Ramos (cell line): ENCODE data around the gene MAX.

ENCODE experiments used
- in situ Hi-C: fragments of 300-500 bp; cut with MboI; formaldehyde crosslinking; loops from one replicate; pipeline ENCODE4 v1.14.3; 2022; ENCODE audit warnings: low sequenced_read_pairs; ENCODE audit not compliant: unreplicated experiment

The MAX gene

DNA sequence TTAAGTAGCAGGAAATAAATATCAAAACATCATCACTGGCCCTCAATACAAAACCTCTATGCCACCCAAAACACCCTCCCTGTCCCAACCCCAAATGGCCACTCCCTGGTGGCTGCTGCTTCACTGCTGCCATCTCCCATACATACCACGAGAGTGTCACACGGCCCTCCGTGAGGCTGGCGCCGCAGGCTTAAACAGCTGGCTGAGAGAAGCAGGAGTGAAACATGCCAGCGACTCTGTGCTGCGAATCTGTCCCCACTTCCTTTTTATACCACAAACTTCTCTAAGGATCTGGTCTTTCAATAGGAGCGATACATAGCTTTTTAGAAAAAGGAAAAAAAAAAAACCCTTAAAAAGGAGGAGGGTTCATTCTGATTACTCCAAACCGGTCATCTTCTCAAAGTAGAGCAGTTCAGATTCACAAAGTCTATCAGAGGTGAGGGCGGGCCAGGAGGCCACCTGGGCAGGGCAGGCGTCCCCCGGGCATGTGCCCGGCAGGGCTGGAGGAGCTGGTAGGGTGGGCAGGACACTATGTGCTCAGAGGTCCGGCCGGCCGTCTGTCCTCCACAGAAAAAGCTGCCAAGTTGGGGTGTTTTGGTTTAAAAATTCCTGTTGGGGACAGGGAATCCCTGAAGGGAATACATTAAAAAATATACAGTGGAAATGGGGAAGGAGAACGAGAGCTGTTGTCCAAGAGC is 26.5 kb downstream of the MAX start:
- in situ Hi-C loops, result no loop called here

DNA sequence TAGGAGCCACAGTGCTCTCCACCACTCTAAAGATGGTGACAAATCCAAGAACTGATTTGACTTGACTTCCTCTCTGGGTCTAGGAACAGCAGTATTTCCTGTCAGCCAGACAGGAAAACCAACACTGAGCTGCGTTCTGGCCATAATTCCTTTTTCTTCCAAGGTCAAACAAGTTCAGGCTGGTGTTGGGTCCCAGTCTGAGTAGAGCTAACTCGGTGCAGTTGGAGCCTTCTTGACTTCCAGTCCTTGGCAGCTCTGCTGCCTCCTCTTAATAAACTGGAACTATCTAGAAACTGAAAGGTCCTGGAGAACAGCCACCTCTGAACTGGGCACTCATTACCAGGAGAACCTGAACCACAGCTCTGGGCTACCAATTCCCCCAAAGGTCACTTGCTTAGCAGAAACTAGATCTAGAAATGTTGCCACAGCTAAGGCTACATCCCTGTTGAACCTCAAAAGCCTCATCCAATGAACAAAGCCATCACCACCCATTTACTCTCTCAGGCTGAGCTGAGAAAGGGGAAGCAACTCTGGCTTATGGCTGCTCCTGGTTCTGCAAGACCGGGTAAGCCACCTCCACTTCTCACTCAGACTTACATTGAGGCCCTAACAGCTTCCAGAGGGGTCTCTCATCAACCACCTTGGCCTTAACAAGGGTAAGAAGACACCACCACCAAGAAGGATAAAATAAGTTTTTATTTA is 27.7 kb downstream of the MAX start:
- in situ Hi-C loops, result no loop called here

DNA sequence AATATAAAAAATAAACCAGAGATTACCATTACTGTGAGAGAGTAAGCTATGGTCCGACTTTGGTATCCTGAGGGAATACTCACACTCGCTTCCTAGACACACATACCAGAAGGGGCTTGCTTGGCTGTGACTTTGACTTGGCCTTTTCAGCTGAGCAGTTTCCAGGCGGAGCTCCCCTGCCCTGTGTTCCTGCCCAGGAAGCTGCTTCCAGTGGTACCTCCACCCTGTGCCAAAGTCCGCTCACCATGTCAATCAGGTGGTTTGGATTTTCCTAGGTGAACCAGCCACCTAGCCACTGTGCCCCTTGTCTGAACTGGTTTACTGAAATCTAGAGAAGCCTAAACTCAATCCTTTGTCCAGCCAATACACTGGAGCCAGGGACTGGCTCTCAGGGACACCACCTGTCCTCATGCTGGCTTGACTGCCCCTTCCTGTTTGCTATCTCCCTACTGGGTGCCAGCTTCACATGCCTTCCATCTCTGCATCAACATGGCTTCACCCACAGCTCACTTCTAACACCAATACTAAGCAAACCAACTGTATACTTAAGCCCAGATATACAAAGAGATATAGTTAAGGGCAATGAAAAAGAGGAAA is 28.6 kb downstream of the MAX start:
- in situ Hi-C loops, result no loop called here

DNA sequence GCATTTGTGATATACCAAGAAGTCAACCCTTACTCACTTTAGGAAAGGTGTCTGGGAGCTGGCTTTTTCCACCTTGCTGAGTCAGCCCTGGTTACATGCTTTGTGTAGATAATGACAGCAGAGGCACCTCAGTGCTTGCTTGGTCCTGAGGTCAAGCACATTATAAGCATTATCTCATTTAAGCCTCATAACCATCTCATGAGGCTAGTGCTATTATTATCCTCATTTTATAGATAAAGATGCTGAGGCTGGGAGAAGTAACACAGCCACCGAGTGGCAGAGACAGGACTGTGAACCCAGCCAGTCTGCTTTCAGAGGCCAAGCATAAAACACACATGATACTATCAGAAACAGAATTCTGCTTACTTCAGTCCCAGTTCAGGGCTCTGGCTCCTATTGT is 29.4 kb downstream of the MAX start:
- in situ Hi-C loops, result no loop called here

DNA sequence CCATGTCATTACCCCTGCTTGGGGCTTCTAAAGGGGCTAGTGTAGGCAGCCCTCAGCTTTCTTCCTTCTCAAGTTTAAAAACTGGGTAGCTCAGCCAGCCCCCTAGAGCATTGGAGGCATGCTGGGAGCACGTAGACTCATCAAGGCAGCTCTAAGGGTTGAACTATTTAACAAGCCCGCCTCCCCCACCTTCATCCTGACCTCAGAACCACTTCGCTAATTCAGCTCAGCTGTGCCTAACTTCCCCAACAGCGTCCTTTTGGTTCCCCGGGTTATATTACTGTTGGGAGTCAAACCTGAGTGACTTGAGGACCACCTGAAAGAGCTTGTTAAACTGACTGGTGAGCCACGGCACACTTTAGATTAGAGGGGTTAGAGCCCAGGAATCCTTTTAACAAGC is 30.1 kb downstream of the MAX start:
- in situ Hi-C loops, result no loop called here

DNA sequence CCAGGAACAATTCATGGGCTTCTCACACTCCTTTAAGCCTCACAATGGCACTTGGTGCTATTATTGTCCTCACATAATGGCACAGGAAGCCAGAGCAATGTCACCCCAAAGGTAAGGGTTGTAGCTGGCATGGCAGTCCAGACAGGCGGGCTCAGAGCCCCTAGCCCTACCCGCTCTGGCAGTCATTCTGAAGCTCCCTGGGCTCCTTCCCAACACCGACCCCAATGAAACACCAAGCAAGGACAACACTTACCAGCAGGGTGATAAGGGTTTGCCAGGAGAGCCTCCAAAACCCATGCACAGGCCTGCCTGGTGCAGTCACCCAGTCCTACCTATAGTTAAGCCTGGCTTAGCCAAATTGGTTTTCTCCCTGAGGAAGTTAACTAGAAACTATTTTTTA is 30.8 kb downstream of the MAX start:
- in situ Hi-C loops, result no loop called here

DNA sequence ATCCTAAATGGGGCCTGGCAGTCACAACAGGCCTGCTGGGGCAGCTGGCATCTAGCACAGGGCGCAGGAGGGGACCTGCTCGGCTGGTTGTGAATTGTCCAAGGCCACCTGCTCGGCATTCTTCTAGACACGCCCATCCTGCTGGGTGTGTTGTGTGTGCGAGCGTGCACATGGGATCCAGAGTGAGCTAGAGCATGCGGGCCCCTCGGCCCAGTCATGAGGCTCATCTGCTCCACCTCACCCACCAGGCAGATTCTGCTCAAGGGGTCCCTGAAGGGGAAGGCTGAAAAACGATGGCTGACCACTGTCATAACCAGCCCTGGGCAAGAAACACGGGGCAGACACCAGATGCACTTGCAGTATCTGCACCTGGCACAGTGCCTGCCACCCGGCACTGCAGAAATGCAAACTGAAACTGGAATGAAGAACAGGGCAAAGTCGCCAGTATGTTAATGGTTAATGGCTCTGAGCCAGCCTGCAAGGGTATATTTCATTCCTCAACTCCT is 31.8 kb downstream of the MAX start:
- in situ Hi-C loops, result no loop called here

DNA sequence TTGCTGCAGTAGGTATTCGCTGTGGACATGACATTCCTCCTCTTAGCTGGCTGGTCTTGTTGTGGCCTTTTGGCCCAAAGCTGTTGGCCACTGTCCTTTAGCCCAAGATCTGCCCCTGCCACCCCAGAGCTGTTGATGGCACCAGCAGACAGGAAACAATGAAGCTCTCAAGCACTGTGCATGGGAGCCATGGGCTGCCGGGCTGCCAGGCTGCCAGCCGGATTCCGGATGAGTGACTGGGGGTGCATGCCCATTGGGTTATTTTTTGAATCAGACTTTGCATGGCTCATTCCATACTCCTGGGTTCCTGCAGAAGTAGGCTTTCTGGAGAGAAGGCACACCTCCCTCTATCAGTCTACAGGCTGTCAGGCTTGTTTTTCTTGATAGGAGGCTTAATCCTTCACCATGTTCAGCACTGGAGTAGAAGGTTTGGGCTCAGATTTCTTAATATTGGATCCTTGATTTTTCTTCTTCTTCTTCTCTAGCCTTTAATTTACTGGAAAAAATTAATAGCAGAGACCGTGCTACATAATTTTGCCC is 32.4 kb downstream of the MAX start:
- in situ Hi-C loops, result no loop called here

DNA sequence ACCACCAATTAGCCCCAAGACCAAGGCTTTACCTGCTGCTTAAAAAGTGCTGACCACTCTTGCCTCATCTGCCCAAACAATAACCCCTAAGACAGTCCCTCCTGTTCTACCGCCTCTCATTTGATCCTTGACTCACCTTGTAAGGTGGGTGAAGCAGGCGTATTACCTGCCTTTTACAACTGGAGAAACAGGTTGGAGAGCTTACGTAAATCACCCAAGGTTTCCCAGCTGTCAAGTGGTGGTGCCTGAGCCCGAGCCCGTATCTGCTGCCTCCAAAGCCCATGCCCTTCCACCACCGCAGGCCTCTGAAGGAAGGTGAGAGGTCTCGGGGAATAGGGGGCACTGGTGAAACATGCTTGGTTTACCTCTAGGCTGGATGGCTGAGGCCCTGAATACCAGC is 36.6 kb downstream of the MAX start:
- in situ Hi-C loops, result no loop called here

DNA sequence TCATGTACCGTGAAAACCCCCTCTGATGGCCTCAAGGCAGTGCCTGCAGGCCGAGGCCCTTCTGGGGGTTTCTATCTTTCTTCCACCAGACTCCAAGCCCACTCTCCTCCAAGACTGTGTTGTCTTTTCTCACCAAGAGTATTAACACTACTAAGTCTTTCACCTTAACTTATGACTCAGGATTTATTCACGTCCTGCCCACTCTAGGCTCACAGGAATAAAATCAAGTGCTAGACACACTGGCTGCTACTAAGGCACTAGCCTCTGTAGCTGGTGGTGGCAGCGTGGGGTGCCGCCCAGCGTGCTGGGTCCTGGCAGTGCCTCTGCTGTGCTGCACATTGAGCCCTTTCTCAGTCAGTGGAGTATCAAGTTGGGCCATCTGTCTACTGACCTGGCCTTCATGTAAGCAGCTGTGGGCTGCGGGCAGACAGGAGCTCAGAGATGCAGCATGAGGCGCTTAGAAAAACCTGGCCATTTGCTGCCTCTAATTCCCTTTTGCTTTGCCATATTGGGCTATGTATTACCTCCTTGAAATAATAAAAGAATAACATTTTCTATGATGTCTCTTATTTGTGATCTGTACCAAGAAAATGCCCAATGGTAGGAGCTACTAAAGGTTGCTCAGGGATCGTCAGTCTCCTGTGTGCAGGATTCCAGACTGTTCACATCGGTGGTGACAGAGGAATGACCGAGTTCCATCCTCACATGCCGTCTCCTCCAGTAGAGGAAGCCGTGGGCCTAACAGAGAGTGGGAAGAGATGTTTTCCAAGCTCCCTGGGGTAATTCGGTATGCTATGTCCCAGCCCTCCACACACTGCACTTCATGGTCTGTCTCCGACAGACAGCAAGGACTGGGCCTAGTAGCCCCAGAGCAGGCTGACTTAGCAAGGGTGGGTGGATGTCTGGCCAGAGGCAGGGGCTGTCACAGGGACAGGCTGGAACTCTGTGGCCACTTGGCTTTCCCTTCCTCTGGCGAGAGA is 39.9 kb downstream of the MAX start:
- in situ Hi-C loops, result no loop called here

DNA sequence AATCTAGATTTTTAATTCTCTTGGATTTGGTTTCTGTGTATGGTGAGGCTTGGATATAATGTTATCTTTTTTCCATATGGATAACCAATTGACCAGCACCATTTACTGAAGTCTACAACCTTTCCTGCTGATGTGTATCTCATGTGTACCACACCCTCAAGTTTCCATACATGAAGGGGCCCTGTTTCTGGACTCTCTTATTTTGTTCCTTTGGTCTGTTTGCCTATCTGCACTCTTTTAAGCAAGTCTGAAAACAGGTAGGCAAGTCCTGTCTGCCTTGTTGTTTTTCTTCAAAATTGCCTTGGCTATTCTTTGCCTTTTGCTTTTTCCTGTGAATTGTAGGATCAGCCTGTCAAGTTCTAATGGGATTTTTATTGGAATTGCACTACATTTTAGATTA is 44.6 kb downstream of the MAX start:
- in situ Hi-C loops, result no loop called here

DNA sequence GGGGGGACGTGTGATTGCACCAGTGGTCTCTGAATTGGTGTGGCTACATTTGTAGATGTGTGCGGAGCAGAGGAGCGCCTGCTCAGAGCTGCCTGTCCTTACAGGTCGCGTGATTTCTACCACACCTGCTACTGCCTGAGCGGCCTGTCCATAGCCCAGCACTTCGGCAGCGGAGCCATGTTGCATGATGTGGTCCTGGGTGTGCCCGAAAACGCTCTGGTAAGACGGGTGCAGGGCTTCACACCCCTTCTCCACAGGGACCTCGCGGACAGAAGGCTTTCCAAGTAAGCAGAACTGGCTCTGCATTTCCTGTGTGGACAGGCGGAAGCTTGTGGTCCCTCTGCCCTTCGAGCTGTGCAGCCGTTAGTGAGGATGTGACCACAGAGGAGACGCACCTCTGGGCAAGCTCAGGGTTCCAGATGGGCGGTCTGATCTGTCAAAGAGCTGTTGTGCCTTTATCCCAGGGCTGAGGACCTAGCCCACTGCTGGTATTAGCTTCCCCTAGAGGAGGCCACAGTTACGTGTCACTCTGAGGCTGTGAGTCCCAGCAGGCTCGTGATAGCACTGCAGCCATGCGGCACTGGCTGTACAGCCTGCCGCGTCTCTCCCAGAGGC is 47.7 kb downstream of the MAX start:
- in situ Hi-C loops, result no loop called here

DNA sequence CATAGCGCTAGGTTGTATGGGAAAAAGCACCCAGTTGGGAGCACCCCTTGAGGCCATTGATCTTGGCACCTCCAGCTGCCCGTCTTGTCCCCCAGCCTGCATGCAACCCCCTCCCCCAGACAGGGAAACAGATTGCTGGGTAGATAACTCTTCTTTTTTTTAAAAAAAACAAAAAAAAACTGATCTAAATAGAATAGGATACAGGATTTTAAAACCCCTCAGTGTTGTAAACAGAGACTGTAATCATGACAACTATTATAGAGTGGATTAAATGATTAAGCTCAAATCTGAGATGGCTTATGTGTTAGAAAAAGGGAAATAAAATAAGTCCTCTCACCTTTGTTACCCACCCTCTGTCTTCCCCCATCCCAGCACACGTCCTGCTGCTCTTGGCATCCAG is 48.9 kb downstream of the MAX start:
- in situ Hi-C loops, result no loop called here

DNA sequence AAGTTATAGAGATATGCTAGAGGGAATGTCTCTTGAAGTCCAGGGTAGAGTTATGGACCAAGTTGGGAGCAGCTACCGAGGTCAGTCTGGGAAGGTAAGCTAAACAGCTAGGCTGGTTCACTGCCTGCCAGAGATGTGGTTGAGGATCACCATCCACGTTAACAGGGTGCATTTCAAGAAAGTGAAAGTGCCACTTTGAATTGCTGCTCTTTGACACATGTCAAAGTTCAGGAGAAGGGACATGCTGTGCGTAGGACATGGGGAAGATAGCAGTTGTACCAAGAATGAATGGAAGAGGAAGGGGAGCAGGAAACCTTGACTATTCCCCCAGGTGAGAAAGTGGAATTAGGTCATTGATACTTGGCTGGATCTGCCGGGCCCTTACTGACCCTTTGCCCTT is 49.5 kb downstream of the MAX start:
- in situ Hi-C loops, result no loop called here

DNA sequence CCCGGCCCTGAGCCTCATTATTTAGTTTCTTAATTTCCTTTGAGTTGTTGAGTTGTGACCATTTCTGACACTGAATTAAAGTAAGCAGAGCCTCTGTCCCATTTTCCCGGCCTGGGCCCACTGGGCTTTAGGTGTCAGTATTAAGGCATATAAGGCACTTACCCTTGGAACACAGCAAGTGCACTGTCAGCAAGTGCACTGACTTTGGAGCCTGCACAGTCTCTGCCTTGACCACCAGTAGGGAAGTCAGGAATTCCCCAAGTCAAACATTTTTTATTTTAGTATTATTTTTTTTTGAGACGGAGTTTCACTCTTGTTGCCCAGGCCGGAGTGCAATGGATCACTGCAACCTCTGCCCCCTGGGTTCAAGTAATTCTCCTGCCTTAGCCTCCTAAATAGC is 56.6 kb downstream of the MAX start:
- in situ Hi-C loops, result no loop called here

DNA sequence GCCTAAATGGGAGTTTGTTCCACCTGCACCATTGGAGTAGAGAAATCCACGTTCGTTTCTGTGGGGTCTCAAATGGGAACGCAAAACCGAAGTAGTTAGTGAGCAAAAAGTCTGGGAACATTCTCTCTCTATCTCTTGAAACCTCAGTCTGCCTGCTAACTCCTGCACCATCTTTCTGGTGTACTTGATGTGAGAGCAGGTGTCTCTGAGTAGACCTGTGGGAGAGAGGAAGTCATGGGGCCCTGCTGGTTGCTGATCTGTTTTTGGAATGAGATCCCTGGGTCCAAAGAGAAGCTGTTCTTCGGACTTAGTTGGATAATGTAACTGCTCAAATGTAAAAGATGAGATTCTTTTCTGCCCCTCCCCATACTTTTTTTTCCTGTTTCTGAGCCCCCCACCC is 57.3 kb downstream of the MAX start:
- in situ Hi-C loops, result no loop called here

DNA sequence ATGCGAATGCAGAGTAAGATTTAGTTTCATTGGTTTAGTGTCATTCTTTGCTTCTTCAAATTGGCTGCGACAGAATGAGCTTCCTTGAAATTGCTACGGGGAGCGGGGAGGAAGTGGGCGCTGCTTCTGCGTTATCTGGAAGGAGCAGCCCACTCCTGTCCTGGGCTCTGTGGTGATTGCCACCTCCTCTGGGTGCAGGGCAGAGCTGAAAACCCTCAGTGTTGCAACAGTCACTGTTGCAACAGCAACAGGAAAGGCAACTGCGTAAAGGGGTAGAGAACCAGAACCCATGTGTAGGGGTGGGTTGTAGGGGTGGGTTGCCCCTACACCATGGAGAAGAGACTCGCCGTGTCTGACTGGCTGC is 57.7 kb downstream of the MAX start:
- in situ Hi-C loops, result no loop called here

DNA sequence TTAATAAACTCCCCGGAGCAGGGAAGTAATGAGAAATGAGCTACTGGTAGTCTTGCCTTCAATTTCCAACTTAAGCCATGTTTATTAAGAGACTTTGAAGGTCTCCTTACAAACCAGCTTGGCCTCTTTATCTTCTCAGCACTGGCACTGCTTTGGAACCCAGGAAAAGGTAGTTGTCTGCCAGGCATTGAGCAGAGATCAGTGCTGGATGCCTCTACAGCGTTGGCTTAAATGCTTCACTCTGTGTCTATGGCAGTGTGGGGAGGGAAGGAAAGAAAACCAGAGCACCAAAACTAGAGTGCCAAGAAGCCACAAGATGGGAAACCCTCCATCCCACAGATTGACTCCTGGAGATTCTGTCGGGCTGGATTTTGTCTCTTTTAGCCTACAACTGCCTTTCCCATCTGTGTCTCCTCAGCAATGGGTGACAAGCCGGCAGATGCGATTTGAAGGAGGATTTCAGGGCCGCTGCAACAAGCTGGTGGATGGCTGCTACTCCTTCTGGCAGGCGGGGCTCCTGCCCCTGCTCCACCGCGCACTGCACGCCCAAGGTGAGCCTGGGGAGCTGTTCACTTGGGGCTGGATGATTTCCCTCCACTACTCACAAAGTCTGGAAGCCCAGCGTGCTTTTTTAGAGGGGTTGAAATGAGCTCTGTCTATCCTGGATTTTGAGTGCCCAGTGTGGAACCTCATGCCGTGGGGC is 58.3 kb downstream of the MAX start:
- in situ Hi-C loops, result no loop called here

DNA sequence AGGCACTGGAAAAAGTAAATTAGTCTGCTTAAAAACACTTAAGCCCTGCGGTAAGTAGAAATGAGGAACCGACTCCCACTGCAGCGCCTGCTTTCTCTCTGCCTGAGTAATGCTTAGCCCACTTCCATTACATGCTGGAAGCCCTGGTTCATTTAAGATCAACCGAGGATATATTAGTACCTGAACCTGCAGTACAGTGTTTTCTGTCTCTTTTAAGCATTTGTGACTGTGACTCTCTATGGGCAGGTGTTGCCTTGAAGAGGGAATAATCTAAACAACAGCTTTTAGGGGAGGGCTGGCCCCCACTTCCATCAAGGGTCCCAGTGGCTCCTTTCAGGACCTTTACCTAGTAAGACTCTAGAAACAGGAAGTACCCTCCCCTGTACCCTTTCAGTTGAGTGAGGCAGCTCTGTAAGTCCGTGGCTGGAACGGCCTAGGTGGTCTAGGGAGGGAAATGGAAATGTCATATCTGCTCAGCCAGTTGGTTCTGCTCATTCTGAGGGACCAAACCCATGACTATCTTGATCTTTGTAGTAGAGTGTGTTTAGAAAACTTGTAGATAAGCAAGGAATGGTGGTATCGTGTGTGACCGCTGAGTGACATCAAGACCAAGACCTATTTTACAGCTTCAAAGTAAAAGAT is 59.5 kb downstream of the MAX start:
- in situ Hi-C loops, result no loop called here
